Loucy (cell line): Measurements from ENCODE around the gene TMEM41B.
A peak's percentile ranks its signal among the peaks of the same experiment; 100 is the strongest.
"Not testable (repeated sequence)": the region's sequence is repeated elsewhere in the genome, so short reads cannot be mapped to it uniquely, and the experiment has no call there.

ENCODE experiments used
- H2AFZ ChIP-seq: fragments of 200-600 bp; sonication (generic); 2 replicates; pipeline ENCODE4 v1.6.0; 2016; ENCODE audit warnings: antibody characterized with exemption, mild to moderate bottlenecking, low read length, moderate library complexity
- H3F3A ChIP-seq: fragments of 200-600 bp; 2 replicates; pipeline ENCODE4 v1.6.0; 2016; ENCODE audit warnings: antibody characterized with exemption, low read depth, mild to moderate bottlenecking
- H3K27me3 ChIP-seq: fragments of 200-600 bp; sonication (generic); 2 replicates; pipeline ENCODE4 v1.6.1; 2014; ENCODE audit warnings: low read length, mild to moderate bottlenecking; ENCODE audit not compliant: insufficient read depth, poor library complexity, severe bottlenecking
- H3K36me3 ChIP-seq: fragments of 200-600 bp; sonication (generic); 2 replicates; pipeline ENCODE4 v1.6.1; 2016; ENCODE audit warnings: low read length; ENCODE audit not compliant: insufficient read depth
- H3K4me1 ChIP-seq: fragments of 200-600 bp; sonication (generic); 2 replicates; pipeline ENCODE4 v1.5.1; 2014; ENCODE audit warnings: low read length, mild to moderate bottlenecking; ENCODE audit not compliant: insufficient read depth, poor library complexity, severe bottlenecking
- H3K4me2 ChIP-seq: fragments of 200-600 bp; sonication (generic); 2 replicates; pipeline ENCODE4 v1.6.0; 2014; ENCODE audit warnings: antibody characterized with exemption, low read length, low read depth, mild to moderate bottlenecking; ENCODE audit not compliant: poor library complexity, severe bottlenecking
- H3K4me3 ChIP-seq: fragments of 200-600 bp; sonication (generic); 2 replicates; pipeline ENCODE4 v1.5.1; 2014; ENCODE audit warnings: low read length, mild to moderate bottlenecking, mixed read lengths; ENCODE audit not compliant: poor library complexity, severe bottlenecking
- H3K79me2 ChIP-seq: fragments of 200-600 bp; sonication (generic); 2 replicates; pipeline ENCODE4 v1.6.1; 2014; ENCODE audit warnings: low read length; ENCODE audit not compliant: insufficient read depth
- H3K9ac ChIP-seq: fragments of 200-600 bp; sonication (generic); 2 replicates; pipeline ENCODE4 v1.6.0; 2014; ENCODE audit warnings: mild to moderate bottlenecking, low read depth, low read length, moderate library complexity; ENCODE audit not compliant: poor library complexity, severe bottlenecking
- H3K9me2 ChIP-seq: fragments of 200-600 bp; sonication (generic); replicated peaks from 2 replicates; pipeline ENCODE4 v1.6.1; 2016; ENCODE audit warnings: low read depth, low read length, mixed read lengths
- H3K9me3 ChIP-seq: fragments of 200-600 bp; sonication (generic); 2 replicates; pipeline ENCODE4 v1.6.1; 2014; ENCODE audit warnings: mild to moderate bottlenecking, antibody characterized with exemption, low read length, low read depth; ENCODE audit not compliant: insufficient read depth
- H4K20me1 ChIP-seq: fragments of 200-600 bp; sonication (generic); 2 replicates; pipeline ENCODE4 v1.6.0; 2014; ENCODE audit warnings: antibody characterized with exemption, low read length, mild to moderate bottlenecking; ENCODE audit not compliant: insufficient read depth, poor library complexity, severe bottlenecking
- EZH2phosphoT487 ChIP-seq: fragments of 200-600 bp; IDR thresholded peaks from 2 replicates; pipeline ENCODE4 v1.6.1; 2018; ENCODE audit warnings: antibody characterized with exemption, mild to moderate bottlenecking, moderate library complexity, borderline replicate concordance
- TF ChIP-seq, protein P1 (sequence below): fragments of 200-600 bp; sonication (generic); conservative IDR thresholded peaks from 2 replicates; pipeline ENCODE4 v1.5.1; 2014; ENCODE audit warnings: mild to moderate bottlenecking, antibody characterized with exemption, low read length

TMEM41B gene

GRCh38 chr11:9314291-9315077, at the start of gene TMEM41B:
TMEM41B (minus strand) TSS chr11:9314593; CDS start chr11:9314441, 152 bp downstream.
- peaks cover 31% of the 10 kb centered on the region for H4K20me1 ChIP-seq

GRCh38 chr11:9362393-9362863, 48.0 kb upstream of the TMEM41B start:
- Histone ChIP-seq H3K9me3 (no peaks in the 10 kb centered on the region), H3K4me3 (no peak overlapping the region), H3K4me1 (peaks cover 5% of the 10 kb centered on the region), H3K36me3 (no peaks in the 10 kb centered on the region), H2AFZ (no peak overlapping the region), H3K9ac (no peak overlapping the region), H4K20me1 (no peaks in the 10 kb centered on the region), H3K4me2 (no peak overlapping the region), H3K27me3 (no peaks in the 10 kb centered on the region), H3K9me2 (no peaks in the 10 kb centered on the region), H3F3A (peaks cover 10% of the 10 kb centered on the region; the same call in 1 of the 2 replicates), H3K79me2 (no peaks in the 10 kb centered on the region)
- TF ChIP-seq EZH2phosphoT487 = no peak
- TF ChIP-seq, protein P1, sequence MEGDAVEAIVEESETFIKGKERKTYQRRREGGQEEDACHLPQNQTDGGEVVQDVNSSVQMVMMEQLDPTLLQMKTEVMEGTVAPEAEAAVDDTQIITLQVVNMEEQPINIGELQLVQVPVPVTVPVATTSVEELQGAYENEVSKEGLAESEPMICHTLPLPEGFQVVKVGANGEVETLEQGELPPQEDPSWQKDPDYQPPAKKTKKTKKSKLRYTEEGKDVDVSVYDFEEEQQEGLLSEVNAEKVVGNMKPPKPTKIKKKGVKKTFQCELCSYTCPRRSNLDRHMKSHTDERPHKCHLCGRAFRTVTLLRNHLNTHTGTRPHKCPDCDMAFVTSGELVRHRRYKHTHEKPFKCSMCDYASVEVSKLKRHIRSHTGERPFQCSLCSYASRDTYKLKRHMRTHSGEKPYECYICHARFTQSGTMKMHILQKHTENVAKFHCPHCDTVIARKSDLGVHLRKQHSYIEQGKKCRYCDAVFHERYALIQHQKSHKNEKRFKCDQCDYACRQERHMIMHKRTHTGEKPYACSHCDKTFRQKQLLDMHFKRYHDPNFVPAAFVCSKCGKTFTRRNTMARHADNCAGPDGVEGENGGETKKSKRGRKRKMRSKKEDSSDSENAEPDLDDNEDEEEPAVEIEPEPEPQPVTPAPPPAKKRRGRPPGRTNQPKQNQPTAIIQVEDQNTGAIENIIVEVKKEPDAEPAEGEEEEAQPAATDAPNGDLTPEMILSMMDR = no peak

More at GRCh38 chr11:9314291-9315077, at the start of gene TMEM41B:
- peak within 1 kb of the TSS; percentile 85 for H2AFZ ChIP-seq
- peak within 1 kb of the TSS; percentile 98 for H3K4me2 ChIP-seq
- no peaks in the 10 kb centered on the region for H3K9me2 ChIP-seq
- H3F3A ChIP-seq = no peaks in the 10 kb centered on the region
- peaks cover 48% of the 10 kb centered on the region for H3K79me2 ChIP-seq
- H3K4me1 ChIP-seq = peaks cover 31% of the 10 kb centered on the region
- H3K36me3 ChIP-seq = no peaks in the 10 kb centered on the region
- H3K9me3 ChIP-seq = no peaks in the 10 kb centered on the region
- peak within 1 kb of the TSS; percentile 87 for H3K4me3 ChIP-seq
- peak within 1 kb of the TSS; percentile 93 for H3K9ac ChIP-seq
- no peak for TF ChIP-seq EZH2phosphoT487
- TF ChIP-seq, protein P1 = peak; percentile 23; the same call in 1 of the 2 replicates
- no peaks in the 10 kb centered on the region for H3K27me3 ChIP-seq

DNA sequence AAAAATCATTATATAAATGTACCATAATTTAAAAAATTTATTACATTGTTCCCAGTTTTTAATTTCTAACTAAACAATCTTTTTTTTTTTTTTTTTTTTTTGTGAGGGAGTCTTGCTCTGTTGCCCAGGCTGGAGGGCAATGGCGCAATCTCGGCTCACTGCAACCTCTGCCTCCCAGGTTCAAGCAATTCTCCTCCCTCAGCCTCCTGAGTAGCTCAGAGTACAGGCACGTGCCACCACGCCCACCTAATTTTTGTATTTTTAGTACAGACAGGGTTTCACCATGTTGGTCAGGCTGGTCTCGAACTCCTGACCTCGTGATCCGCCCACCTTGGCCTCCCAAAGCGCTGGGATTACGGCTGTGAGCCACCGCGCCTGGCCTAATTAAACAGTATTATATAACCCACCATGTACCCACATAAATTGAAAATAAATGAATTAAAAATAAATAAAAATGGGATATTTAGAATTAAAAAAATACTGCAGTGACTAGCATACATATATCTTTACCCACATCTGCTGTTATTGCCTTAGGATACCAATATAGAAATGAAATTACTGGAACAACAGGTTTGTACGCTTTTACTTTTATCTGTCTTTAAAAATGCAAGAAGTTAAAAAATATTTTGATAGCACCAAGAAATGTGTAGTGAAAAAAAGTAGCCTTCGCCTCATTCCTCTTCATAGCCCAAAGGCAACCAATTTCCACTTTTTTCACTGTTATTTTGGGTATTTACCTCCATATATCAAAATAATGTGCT, 46.6 kb upstream of the TMEM41B start:
- peaks cover 10% of the 10 kb centered on the region; the same call in 1 of the 2 replicates for H3F3A ChIP-seq
- H4K20me1 ChIP-seq, H3K4me2 ChIP-seq, H3K4me1 ChIP-seq, H3K36me3 ChIP-seq, H2AFZ ChIP-seq, H3K9me2 ChIP-seq, H3K9ac ChIP-seq, H3K9me3 ChIP-seq, H3K27me3 ChIP-seq, H3K79me2 ChIP-seq, H3K4me3 ChIP-seq: not testable (repeated sequence)
